Activated naive CD8-positive, alpha-beta T cell treated with anti-CD3 and anti-CD28 coated beads, Interleukin-2, amount 50 U/mL, for 24 hours (primary cell): ENCODE data around the gene PLA2G2E.
"Not testable (repeated sequence)": the region's sequence is repeated elsewhere in the genome, so short reads cannot be mapped to it uniquely, and the experiment has no call there.

Experiments
- ATAC-seq: fragments of 150-1000 bp; cut with Tn5 transposase; one replicate; pipeline ENCODE4 v1.10.0; 2021
- DNase-seq: peaks from one replicate; pipeline ENCODE4 v3.0.0; 2021
- H3K27ac Mint-ChIP-seq: one replicate; pipeline ENCODE4 v1.8.0; 2021; ENCODE audit warnings: mild to moderate bottlenecking, mixed read lengths
- H3K27me3 Mint-ChIP-seq: one replicate; pipeline ENCODE4 v1.8.0; 2021; ENCODE audit warnings: mixed read lengths
- H3K36me3 Mint-ChIP-seq: one replicate; pipeline ENCODE4 v1.8.0; 2021; ENCODE audit warnings: low read depth, mixed read lengths
- H3K4me1 Mint-ChIP-seq: one replicate; pipeline ENCODE4 v1.8.0; 2021; ENCODE audit warnings: mixed read lengths
- H3K4me3 Mint-ChIP-seq: one replicate; pipeline ENCODE4 v1.8.0; 2021; ENCODE audit warnings: mild to moderate bottlenecking, moderate library complexity, mixed read lengths
- H3K9me3 Mint-ChIP-seq: one replicate; pipeline ENCODE4 v1.8.0; 2021; ENCODE audit warnings: mixed read lengths

Gene PLA2G2E

DNA sequence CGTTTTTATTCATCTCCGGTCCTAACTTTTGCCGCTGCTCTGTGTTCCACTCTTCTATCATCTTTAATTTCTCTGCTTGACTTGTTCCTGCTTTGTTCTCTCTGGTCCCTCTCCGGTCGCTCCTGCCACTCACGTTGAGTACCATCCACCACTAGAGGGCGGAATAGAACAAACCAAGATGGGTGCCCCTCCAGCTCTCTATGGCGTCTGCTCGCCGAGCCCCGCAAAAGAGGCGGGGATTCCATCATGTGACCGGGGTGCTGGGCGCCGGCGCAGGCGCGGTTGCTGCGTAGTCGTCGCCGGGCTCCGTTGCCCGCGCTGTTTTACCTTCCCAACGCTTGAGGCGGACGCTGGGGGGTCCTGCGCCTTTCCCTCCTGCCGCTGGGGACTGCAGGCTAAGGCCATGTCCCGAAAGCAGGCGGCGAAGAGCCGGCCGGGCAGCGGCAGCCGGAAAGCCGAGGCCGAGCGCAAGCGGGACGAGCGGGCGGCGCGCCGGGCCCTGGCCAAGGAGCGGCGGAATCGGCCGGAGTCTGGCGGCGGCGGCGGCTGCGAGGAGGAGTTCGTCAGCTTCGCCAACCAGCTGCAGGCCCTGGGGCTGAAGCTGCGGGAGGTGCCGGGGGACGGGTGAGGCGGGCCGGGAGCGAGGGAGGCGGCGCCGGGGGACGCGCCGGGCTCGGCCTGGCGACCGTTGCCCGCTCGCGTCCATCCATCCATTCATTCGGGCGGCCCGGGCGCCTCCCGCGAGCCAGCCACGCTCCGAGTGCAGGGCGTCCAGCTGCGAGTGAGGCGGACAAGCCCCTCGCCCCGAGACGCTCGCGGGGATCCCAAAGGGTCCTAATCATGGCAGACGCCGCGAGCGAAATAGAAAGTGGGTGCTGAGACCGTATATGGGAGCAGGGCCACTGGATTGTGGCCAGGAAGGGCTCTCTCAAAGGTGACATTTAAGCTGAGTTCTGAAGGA is 41.0 kb downstream of the PLA2G2E start, which contains the start of gene OTUD3:
TSS of gene OTUD3 (plus strand) at position 285 of the 961 bp plus-strand sequence. CDS start at position 404, 119 bp downstream.
- Mint-ChIP-seq H3K4me1 (peaks cover 33% of the 10 kb centered on the region), H3K4me3 (peak within 1 kb of the TSS; percentile 87), H3K27me3 (peaks cover 10% of the 10 kb centered on the region), H3K36me3 (peaks cover 2% of the 10 kb centered on the region), H3K27ac (peak within 1 kb of the TSS; percentile 61), H3K9me3 (no peaks in the 10 kb centered on the region)
- ATAC-seq = peak; percentile 97
- DNase-seq = peak; percentile 94

DNA sequence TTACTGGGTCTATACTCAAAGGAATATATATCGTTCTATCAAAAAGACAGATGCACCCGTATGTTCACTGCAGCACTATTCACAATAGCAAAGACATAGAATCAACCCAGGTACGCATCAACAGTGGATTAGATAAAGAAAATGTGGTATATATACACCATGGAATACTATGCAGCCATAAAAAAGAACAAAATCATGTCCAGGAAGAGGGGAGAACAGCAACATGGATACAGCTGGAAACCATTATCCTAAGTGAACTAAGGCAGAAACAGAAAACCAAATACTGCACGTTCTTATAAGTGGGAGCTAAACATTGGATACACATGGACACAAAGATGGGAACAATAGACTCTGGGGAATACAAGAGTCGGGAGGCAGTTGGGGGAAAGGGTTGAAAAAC is 42.6 kb downstream of the PLA2G2E start:
- H3K4me3 Mint-ChIP-seq, H3K27ac Mint-ChIP-seq, DNase-seq, H3K36me3 Mint-ChIP-seq, H3K9me3 Mint-ChIP-seq, ATAC-seq: not testable (repeated sequence)
- H3K4me1 Mint-ChIP-seq = peaks cover 33% of the 10 kb centered on the region
- peaks cover 15% of the 10 kb centered on the region for H3K27me3 Mint-ChIP-seq

DNA sequence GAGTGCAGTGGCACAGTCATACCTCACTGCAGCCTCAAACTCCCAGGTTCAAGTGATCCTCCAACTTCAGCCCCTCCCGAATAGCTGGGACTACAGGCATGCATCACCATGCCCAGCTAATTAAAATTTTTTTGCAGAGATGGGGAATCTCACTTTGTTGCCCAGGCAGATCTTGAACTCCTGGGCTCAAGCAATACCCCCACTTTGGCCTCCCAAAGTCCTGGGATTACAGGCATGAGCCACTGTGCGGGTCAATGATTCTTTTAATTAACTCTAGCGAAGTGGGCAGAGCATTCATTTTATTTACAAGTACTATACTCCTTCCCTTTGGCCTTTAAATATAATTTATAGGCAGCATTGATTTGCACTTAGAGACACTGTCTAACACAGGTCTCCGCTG is 43.8 kb downstream of the PLA2G2E start:
- Mint-ChIP-seq H3K9me3 (no peaks in the 10 kb centered on the region), H3K36me3 (no peaks in the 10 kb centered on the region), H3K4me1 (peaks cover 26% of the 10 kb centered on the region), H3K27me3 (peaks cover 17% of the 10 kb centered on the region), H3K27ac (no peak overlapping the region), H3K4me3 (no peak overlapping the region)
- ATAC-seq (no peak), DNase-seq (no peak)

DNA sequence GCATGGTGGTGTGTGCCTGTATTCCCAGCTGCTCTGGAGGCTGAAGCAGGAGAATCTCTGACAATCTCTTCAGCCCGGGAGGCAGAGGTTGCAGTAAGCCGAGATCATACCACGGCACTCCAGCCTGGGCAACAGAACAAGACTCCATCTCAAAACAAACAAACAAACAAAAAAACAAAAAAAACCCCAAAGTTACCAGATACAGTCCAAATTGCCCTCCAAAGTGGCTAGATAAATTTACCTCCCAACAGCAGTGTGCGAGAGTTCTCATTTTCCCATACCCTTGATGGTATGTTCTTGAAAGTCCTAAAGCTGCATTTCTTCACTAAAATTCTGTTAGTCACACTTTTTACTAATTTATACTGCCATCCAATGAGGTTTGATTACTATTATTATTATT is 44.2 kb downstream of the PLA2G2E start:
- H3K27ac Mint-ChIP-seq = no peak overlapping the region
- ATAC-seq (no peak), DNase-seq (no peak)
- H3K4me1 Mint-ChIP-seq = peaks cover 21% of the 10 kb centered on the region
- H3K4me3 Mint-ChIP-seq = no peak overlapping the region
- H3K9me3 Mint-ChIP-seq = no peaks in the 10 kb centered on the region
- H3K27me3 Mint-ChIP-seq = peaks cover 17% of the 10 kb centered on the region
- no peaks in the 10 kb centered on the region for H3K36me3 Mint-ChIP-seq

GRCh38 chr1:19878637-19878985 is 44.8 kb downstream of the PLA2G2E start:
- DNase-seq = no peak
- Mint-ChIP-seq H3K4me1 (peaks cover 15% of the 10 kb centered on the region), H3K4me3 (no peak overlapping the region), H3K9me3 (no peaks in the 10 kb centered on the region), H3K27ac (no peak overlapping the region), H3K27me3 (peaks cover 17% of the 10 kb centered on the region), H3K36me3 (no peaks in the 10 kb centered on the region)
- no peak for ATAC-seq

GRCh38 chr1:19877821-19878636 is 45.4 kb downstream of the PLA2G2E start:
- H3K27me3 Mint-ChIP-seq = peaks cover 19% of the 10 kb centered on the region

DNA sequence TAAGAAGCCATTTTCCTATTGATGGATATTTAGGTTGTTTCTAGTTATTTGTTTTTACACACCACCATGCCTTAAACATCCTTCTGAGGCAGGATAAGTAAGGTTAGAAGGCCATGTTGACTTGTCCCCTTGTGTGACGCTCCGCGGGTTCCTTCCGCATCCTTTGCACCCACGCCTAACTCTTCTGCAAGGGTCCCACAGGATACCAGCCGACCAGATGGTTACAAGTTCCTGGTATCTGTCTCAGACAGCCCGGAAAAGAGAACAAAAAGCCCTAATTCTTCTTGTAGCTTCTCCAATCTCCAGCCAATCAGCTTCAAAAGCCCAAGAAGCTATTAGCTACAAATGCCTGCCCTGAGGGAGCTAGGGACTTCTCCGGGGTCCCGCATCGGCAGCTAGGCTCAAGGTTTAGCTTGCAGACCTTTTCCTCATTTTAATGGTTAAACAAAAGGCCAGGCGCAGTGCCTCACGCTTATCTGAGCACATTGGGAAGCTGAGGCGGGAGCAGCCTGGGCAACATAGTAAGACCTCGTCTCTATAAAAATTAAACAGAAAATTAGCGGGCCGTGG is 46.2 kb downstream of the PLA2G2E start:
- Mint-ChIP-seq H3K4me3 (no peak overlapping the region), H3K36me3 (no peaks in the 10 kb centered on the region), H3K27ac (no peak overlapping the region), H3K4me1 (peaks cover 7% of the 10 kb centered on the region), H3K9me3 (no peaks in the 10 kb centered on the region), H3K27me3 (peaks cover 23% of the 10 kb centered on the region)
- no peak for DNase-seq
- ATAC-seq = no peak

More at GRCh38 chr1:19877821-19878636, 45.4 kb downstream of the PLA2G2E start:
- no peaks in the 10 kb centered on the region for H3K9me3 Mint-ChIP-seq
- DNase-seq (no peak), ATAC-seq (no peak)
- H3K36me3 Mint-ChIP-seq = no peaks in the 10 kb centered on the region
- H3K4me1 Mint-ChIP-seq = peaks cover 9% of the 10 kb centered on the region
- H3K27ac Mint-ChIP-seq = no peak overlapping the region
- no peak overlapping the region for H3K4me3 Mint-ChIP-seq

DNA sequence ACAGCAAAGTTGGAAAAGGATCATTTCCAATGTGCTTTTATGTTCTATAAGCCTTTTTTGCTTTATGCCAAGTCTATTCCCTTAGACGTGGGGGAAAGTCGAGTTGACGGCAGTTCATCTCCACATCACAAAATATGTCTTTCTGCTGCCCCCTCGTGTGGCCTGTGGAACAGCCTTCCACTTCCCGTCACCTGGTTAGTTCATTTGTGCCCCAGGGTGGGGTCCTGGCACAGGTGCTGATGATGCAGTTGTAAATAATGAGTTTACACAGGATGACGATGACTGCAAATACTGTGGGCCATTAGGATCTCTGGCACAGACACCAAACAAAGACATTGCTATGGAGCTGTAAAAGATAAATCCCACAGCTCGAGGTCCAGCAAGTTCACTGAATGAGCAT is 51.2 kb downstream of the PLA2G2E start:
- ATAC-seq = no peak
- H3K9me3 Mint-ChIP-seq = no peaks in the 10 kb centered on the region
- no peak overlapping the region for H3K4me3 Mint-ChIP-seq
- peaks cover 34% of the 10 kb centered on the region for H3K27me3 Mint-ChIP-seq
- H3K27ac Mint-ChIP-seq = no peak overlapping the region
- no peaks in the 10 kb centered on the region for H3K4me1 Mint-ChIP-seq
- no peak for DNase-seq
- H3K36me3 Mint-ChIP-seq = no peaks in the 10 kb centered on the region
